GM12878 (cell line): ENCODE measurements around the gene KLK3. TPM values are rescaled to one million over a fixed set of nuclear protein-coding genes. Genes with fewer than 3 reads are reported as not detected.

Source experiments
- ATAC-seq: fragments of 200-7000 bp; cut with Tn5 transposase; 3 replicates; pipeline ENCODE4 v1.9.1; 2020; ENCODE audit warnings: mild to moderate bottlenecking, moderate library complexity
- BruUV-seq: library from RNA; stranded (reverse); fragments of 400-500 nt; replicated peaks from 2 replicates; lab custom pipeline; 2021; lab: Mats Ljungman, UMichigan
- CTCF ChIA-PET: fragments of 300-600 bp; sonication (Branson Sonifier 250); formaldehyde crosslinking; extraction: SDS; loops from one replicate; lab custom pipeline; 2021; ENCODE audit warnings: inconsistent platforms; lab: Yijun Ruan, JAX
- POLR2A ChIA-PET: fragments of 350-600 bp; formaldehyde crosslinking; extraction: SDS; loops from one replicate; lab custom pipeline; 2021; ENCODE audit warnings: inconsistent platforms; lab: Charles Lee
- RAD21 ChIA-PET: fragments of 300-600 bp; sonication (Branson Sonifier 250); formaldehyde crosslinking; loops from one replicate; lab custom pipeline; 2023; ENCODE audit warnings: antibody characterized with exemption; ENCODE audit not compliant: unreplicated experiment; lab: Charles Lee
- SMC1A ChIA-PET: fragments of 300-600 bp; sonication (Branson Sonifier 250); formaldehyde crosslinking; loops from one replicate; lab custom pipeline; 2023; ENCODE audit not compliant: unreplicated experiment, uncharacterized antibody; lab: Charles Lee
- DNase-seq: peaks from one replicate; pipeline ENCODE4 v3.0.0-alpha.2; 2011; ENCODE audit warnings: low read depth, low spot score
- FAIRE-seq: peaks from 3 replicates; lab custom pipeline; 2011; peaks lifted over from hg19 to GRCh38; lab: Jason Lieb, UNC
- H2AFZ ChIP-seq: 2 replicates; pipeline ENCODE4 v1.6.0; 2011; ENCODE audit warnings: low read depth, low read length, control low read depth; ENCODE audit not compliant: control insufficient read depth
- H3K27ac ChIP-seq: 2 replicates; pipeline ENCODE4 v1.5.1; 2011; ENCODE audit warnings: control low read depth; ENCODE audit not compliant: control insufficient read depth, insufficient read depth
- H3K27me3 ChIP-seq, 2 experiments: replicated peaks in 1 of 2; 2 replicates each; pipeline versions ENCODE4 v1.6.0 to v1.6.1; 2011; ENCODE audit warnings: low read length in 1 of 2; ENCODE audit not compliant: control insufficient read depth in 2 of 2, insufficient read depth in 2 of 2
- H3K36me3 ChIP-seq, 2 experiments: 2 replicates each; pipeline ENCODE4 v1.5.1; 2011; ENCODE audit warnings: low read length in 1 of 2; ENCODE audit not compliant: control insufficient read depth in 2 of 2, insufficient read depth in 2 of 2
- H3K4me1 ChIP-seq: 2 replicates; pipeline ENCODE4 v1.6.1; 2011; ENCODE audit warnings: mild to moderate bottlenecking, low read length, moderate library complexity, mixed read lengths; ENCODE audit not compliant: control insufficient read depth, insufficient read depth
- H3K4me2 ChIP-seq: 2 replicates; pipeline ENCODE4 v1.6.0; 2011; ENCODE audit warnings: control low read depth; ENCODE audit not compliant: control insufficient read depth, insufficient read depth
- H3K4me3 ChIP-seq: fragments of 200-600 bp; sonication (generic); 2 replicates; pipeline ENCODE4 v1.5.1; 2016
- H3K79me2 ChIP-seq: 2 replicates; pipeline ENCODE4 v1.6.0; 2011; ENCODE audit warnings: low read length; ENCODE audit not compliant: control insufficient read depth, insufficient read depth
- H3K9ac ChIP-seq: 2 replicates; pipeline ENCODE4 v1.8.0; 2011; ENCODE audit warnings: low read length, control low read depth, mixed read lengths; ENCODE audit not compliant: control insufficient read depth, insufficient read depth
- H3K9me3 ChIP-seq: replicated peaks from 3 replicates; pipeline ENCODE4 v1.5.1; 2011; ENCODE audit warnings: mild to moderate bottlenecking, low read length; ENCODE audit not compliant: control insufficient read depth, insufficient read depth
- H4K20me1 ChIP-seq: 2 replicates; pipeline ENCODE4 v1.6.0; 2011; ENCODE audit not compliant: control insufficient read depth, insufficient read depth
- ASH2L ChIP-seq: fragments of 300-600, 200-600 bp; sonication (generic); IDR thresholded peaks from 2 replicates; pipeline ENCODE4 v1.6.1; 2017; ENCODE audit warnings: low read depth, mild to moderate bottlenecking, borderline replicate concordance
- CBX3 ChIP-seq: fragments of 200-600 bp; sonication (generic); IDR thresholded peaks from 2 replicates; pipeline ENCODE4 v1.6.1; 2016; ENCODE audit warnings: low read depth, borderline replicate concordance
- E2F8 ChIP-seq: fragments of 450-650 bp; IDR thresholded peaks from 2 replicates; pipeline ENCODE4 v1.6.1; 2018; ENCODE audit warnings: mild to moderate bottlenecking, low read depth, moderate library complexity; ENCODE audit not compliant: partially characterized antibody
- SPI1 ChIP-seq: IDR thresholded peaks from 2 replicates; pipeline ENCODE4 v1.6.1; 2011; ENCODE audit warnings: low read depth, mild to moderate bottlenecking, low read length, moderate library complexity, borderline replicate concordance; ENCODE audit not compliant: insufficient read depth
- WGBS: methylation state at CpG from one replicate; pipeline ENCODE4 v1.1.6; 2016; ENCODE audit warnings: low lambda C conversion rate; ENCODE audit not compliant: insufficient replicate concordance, insufficient coverage; ENCODE audit errors: missing lambda C conversion rate; 5-methylcytosine and 5-hydroxymethylcytosine counted together
- in situ Hi-C: fragments of 300-500 bp; cut with MboI; formaldehyde crosslinking; loops from 9 replicates; pipeline ENCODE4 v1.14.3; 2018; ENCODE audit warnings: mixed read lengths
- intact Hi-C: fragments of 100-400 bp; cut with micrococcal nuclease; formaldehyde crosslinking; loops from one replicate; pipeline ENCODE4 v1.14.2; 2022; ENCODE audit not compliant: unreplicated experiment
- polyA plus RNA-seq, 11 experiments: library from polyadenylated mRNA; depleted of rRNA in 4 of 11; unstranded in 6 of 11; stranded (reverse) in 5 of 11; fragments of >200 nt; fragmentation: Nextera tagmentation in 4 of 11; fragmentation: Illumina TruSeq in 1 of 11; extraction: Ambion mirVana in 4 of 11; extraction: Trizol in 1 of 11; gene quantifications; 1 replicate in 1 of 11; 2 replicates in 10 of 11; pipeline versions ENCODE4 v1.2.1 to v1.2.3, GENCODE V29; 2011 to 2016; ENCODE audit warnings: inconsistent platforms in 2 of 11, missing spikeins in 2 of 11, low read depth in 1 of 11
- total RNA-seq, 4 experiments: library from RNA; depleted of rRNA in 3 of 4; stranded (reverse); fragments of >200 nt in 3 of 4; fragmentation: Illumina TruSeq in 1 of 4; extraction: Trizol in 1 of 4; gene quantifications; 2 replicates each; pipeline versions ENCODE4 v1.2.1 to v1.2.3, GENCODE V29; 2013 to 2021

KLK3 gene
- total and polyA plus RNA-seq, 10 of the 15 experiments (the other 5 are each of a cell fraction or from before 2014, with no cell fraction given), result 0.31 TPM; not detected in 9

- no peak for ATAC-seq
- no peak overlapping the region for H2AFZ ChIP-seq
- H3K4me2 ChIP-seq, result no peak overlapping the region
- WGBS, result 32% methylated on average over 4 of the region's 4 CpGs
- ChIA-PET POLR2A (no interaction called here), CTCF (interaction anchor here (0.7 kb wide), 1 partner anchor 105 kb away, joined by 3 read pairs; no protein-coding TSS in a partner anchor), SMC1A (no interaction called here), RAD21 (no interaction called here)
- no peaks in the 10 kb centered on the region; the same call in 2 of the 3 replicates for H3K9me3 ChIP-seq
- no peak for FAIRE-seq
- H3K79me2 ChIP-seq, result no peaks in the 10 kb centered on the region
- H3K27ac ChIP-seq, result no peak overlapping the region
- in situ Hi-C loops, result no loop called here
- peaks cover 0 to 2% of the 10 kb centered on the region in 2 experiments; a peak in 1 of 4 replicates for H3K27me3 ChIP-seq
- intact Hi-C loops, result no loop called here
- no peak for DNase-seq
- BruUV-seq, result no TSS peak
- no peak for TF ChIP-seq E2F8
- TF ChIP-seq SPI1, result no peak
- no peak for TF ChIP-seq ASH2L
- no peak for TF ChIP-seq CBX3
- H3K36me3 ChIP-seq, result no peaks in the 10 kb centered on the region
- no peaks in the 10 kb centered on the region for H4K20me1 ChIP-seq
- no peaks in the 10 kb centered on the region for H3K4me1 ChIP-seq
- no peak overlapping the region for H3K4me3 ChIP-seq
- H3K9ac ChIP-seq, result no peak overlapping the region
These were observed 14.8 kb downstream of the KLK3 start for GRCh38 chr19:50869479-50869878.
